Fibroblast of pulmonary artery (primary cell): ENCODE results near the gene ERH.

Source experiments
- DNase-seq: peaks from one replicate; pipeline ENCODE4 v3.0.0-alpha.2; 2010; ENCODE audit warnings: low read depth
- H3K4me3 ChIP-seq: replicated peaks from 2 replicates; pipeline ENCODE4 v1.5.1; 2011; ENCODE audit warnings: low read depth, mild to moderate bottlenecking, control low read depth, low read length, moderate library complexity
- CTCF ChIP-seq: IDR thresholded peaks from 2 replicates; pipeline ENCODE4 v1.5.1; 2011; ENCODE audit warnings: mild to moderate bottlenecking, control low read depth, low read length, inconsistent platforms; ENCODE audit errors: missing control alignments

Gene ERH

GRCh38 chr14:69351911-69352310 lies 46.2 kb downstream of the ERH start:
- TF ChIP-seq CTCF: no peak
- H3K4me3 ChIP-seq: no peak overlapping the region
- DNase-seq: no peak

GRCh38 chr14:69351385-69351784 lies 46.7 kb downstream of the ERH start:
- DNase-seq: no peak
- H3K4me3 ChIP-seq: no peak overlapping the region
- no peak for TF ChIP-seq CTCF

- no peak for TF ChIP-seq CTCF
- H3K4me3 ChIP-seq: no peak overlapping the region
- DNase-seq: no peak
Measured at GRCh38 chr14:69350892-69351291, 47.2 kb downstream of the ERH start.

- no peak overlapping the region for H3K4me3 ChIP-seq
- no peak for DNase-seq
- TF ChIP-seq CTCF: no peak
Measured at GRCh38 chr14:69349091-69349777, 48.9 kb downstream of the ERH start.

GRCh38 chr14:69346710-69347109 lies 51.4 kb downstream of the ERH start:
- no peak overlapping the region for H3K4me3 ChIP-seq
- peak; percentile 71 for TF ChIP-seq CTCF
- peak; percentile 22 for DNase-seq

- DNase-seq: no peak
- no peak for TF ChIP-seq CTCF
- no peak overlapping the region for H3K4me3 ChIP-seq
Measured at GRCh38 chr14:69345402-69345801, 52.7 kb downstream of the ERH start.

GRCh38 chr14:69344171-69344570 lies 53.9 kb downstream of the ERH start:
- no peak overlapping the region for H3K4me3 ChIP-seq
- no peak for DNase-seq
- no peak for TF ChIP-seq CTCF
